ENCODE measurements around the gene ECHDC3.

- TF ChIP-seq POLR2A (IDR thresholded peaks at IDR 0.05): no peak
- TF ChIP-seq CTCF (IDR thresholded peaks at IDR 0.05): no peak
These were observed 42.6 kb upstream of the ECHDC3 start for GRCh38 chr10:11699550-11700097.
